ENCODE data around the gene OR7G2.
"Not testable (repeated sequence)": the region's sequence is repeated elsewhere in the genome, so short reads cannot be mapped to it uniquely, and the experiment has no call there.

The OR7G2 gene

GRCh38 chr19:9073806-9074205 is 33.5 kb downstream of the OR7G2 start:
- DNase-seq (ENCODE audit: low spot score): no peak

GRCh38 chr19:9071720-9072119 is 35.6 kb downstream of the OR7G2 start:
- not testable (repeated sequence) for DNase-seq (ENCODE audit: low spot score)

- DNase-seq (ENCODE audit: low spot score): no peak
Measured at GRCh38 chr19:9070066-9070465, 37.2 kb downstream of the OR7G2 start.

- DNase-seq (ENCODE audit: low spot score): no peak
Measured at GRCh38 chr19:9065457-9066014, 41.7 kb downstream of the OR7G2 start.

GRCh38 chr19:9061879-9062278 is 45.4 kb downstream of the OR7G2 start:
- no peak for DNase-seq (ENCODE audit: low spot score)

GRCh38 chr19:9060564-9061340 is 46.5 kb downstream of the OR7G2 start:
- no peak for DNase-seq (ENCODE audit: low spot score)

GRCh38 chr19:9058905-9059667 is 48.2 kb downstream of the OR7G2 start:
- no peak for DNase-seq (ENCODE audit: low spot score)

GRCh38 chr19:9057505-9058258 is 49.6 kb downstream of the OR7G2 start:
- DNase-seq (ENCODE audit: low spot score): no peak

GRCh38 chr19:9056131-9056530 is 51.1 kb downstream of the OR7G2 start:
- DNase-seq (ENCODE audit: low spot score): not testable (repeated sequence)

GRCh38 chr19:9054765-9055164 is 52.5 kb downstream of the OR7G2 start:
- DNase-seq (ENCODE audit: low spot score): no peak

- DNase-seq (ENCODE audit: low spot score): no peak
Measured at GRCh38 chr19:9054207-9054606, 53.1 kb downstream of the OR7G2 start.

GRCh38 chr19:9053674-9054073 is 53.6 kb downstream of the OR7G2 start:
- not testable (repeated sequence) for DNase-seq (ENCODE audit: low spot score)

GRCh38 chr19:9052894-9053293 is 54.4 kb downstream of the OR7G2 start:
- no peak for DNase-seq (ENCODE audit: low spot score)

All from left forelimb (tissue), 1 donor.